ENCODE data around the gene MAD2L1. TPM values are rescaled to one million over a fixed set of nuclear protein-coding genes. Genes with fewer than 3 reads are reported as not detected.
A peak's percentile ranks its signal among the peaks of the same experiment; 100 is the strongest.
"Not testable (repeated sequence)": the region's sequence is repeated elsewhere in the genome, so short reads cannot be mapped to it uniquely, and the experiment has no call there.

MAD2L1 gene
- polyA plus RNA-seq, 3 donors = 40.8 to 62.0 (median 54.8) TPM

DNA sequence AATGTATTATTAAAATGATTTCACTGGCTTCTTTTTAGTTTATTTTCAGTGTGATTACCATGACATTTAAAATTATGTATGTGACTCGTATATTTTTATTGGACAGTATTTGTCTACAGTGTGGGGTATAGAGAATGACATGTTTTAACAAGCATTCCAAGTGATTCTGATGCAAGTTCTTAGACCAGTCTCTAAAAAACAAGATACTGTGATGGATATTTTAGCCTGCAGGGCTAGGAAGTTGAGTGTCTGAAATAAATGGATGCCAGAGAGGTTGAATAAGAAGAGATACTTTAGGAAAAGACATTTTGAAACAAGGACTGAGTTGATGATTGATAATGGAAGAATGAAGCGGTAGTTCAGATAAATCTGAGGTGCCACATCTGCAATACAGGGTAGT, 3.5 kb upstream of the MAD2L1 start:
- no peak for DNase-seq (ENCODE audit: extremely low read depth in 1 of 11, low read depth in 9 of 11, low spot score in 4 of 11)

DNA sequence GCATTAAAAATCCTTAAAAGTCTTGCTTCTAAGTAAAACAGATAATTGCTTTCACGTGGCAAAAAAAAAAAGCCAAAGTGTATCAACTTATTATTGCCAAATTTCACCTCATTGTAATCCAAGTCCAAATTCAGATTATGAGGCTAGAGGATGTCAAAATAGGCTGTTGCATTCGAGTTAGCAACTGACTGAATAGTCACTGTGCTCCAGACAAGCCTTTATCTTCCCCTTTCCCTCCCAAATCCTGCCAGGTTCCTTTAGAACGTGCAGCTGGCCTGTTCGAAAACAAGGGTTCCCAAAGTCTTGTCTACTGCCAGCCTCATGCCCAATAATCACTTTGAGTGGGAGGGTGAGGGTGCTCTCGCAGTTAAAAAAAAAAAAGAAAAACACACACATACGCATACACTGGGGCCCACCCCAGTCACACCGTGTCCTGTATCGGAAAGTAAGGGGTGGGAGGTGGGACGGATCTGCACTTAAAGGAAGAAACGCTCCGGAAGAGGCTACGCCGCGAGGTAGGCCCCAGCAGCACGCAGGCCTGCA, 603 bp downstream of the MAD2L1 start:
- peak in 1 of 11 donors; percentile 10 for DNase-seq (ENCODE audit: extremely low read depth in 1 of 11, low read depth in 9 of 11, low spot score in 4 of 11)

DNA sequence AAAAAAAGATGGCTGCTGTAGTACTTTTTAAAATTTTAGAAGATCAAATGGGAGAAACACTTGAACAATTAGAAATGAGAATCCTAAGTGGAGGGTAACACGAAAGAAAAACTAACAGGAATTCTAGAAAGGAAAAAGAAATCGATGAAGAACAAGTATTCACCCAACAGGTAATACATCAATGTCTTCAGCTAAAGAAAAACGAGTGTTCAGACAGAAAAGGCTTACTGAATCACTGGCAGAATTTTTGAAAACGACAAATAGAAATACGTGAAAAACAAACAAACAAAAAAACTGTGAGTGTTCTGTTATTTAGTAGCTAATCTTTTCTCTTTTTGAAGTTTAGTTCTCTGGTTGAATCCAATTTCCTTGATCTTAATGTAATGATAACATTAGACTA, 1.8 kb downstream of the MAD2L1 start:
- DNase-seq (ENCODE audit: extremely low read depth in 1 of 11, low read depth in 9 of 11, low spot score in 4 of 11) = no peak

- DNase-seq (ENCODE audit: extremely low read depth in 1 of 11, low read depth in 9 of 11, low spot score in 4 of 11) = not testable (repeated sequence)
These were observed 2.9 kb downstream of the MAD2L1 start for GRCh38 chr4:120063711-120064110.

GRCh38 chr4:120062663-120063195, 3.9 kb downstream of the MAD2L1 start:
- DNase-seq (ENCODE audit: extremely low read depth in 1 of 11, low read depth in 9 of 11, low spot score in 4 of 11) = no peak

GRCh38 chr4:120059036-120059435, 7.6 kb downstream of the MAD2L1 start:
- no peak for DNase-seq (ENCODE audit: extremely low read depth in 1 of 11, low read depth in 9 of 11, low spot score in 4 of 11)

DNA sequence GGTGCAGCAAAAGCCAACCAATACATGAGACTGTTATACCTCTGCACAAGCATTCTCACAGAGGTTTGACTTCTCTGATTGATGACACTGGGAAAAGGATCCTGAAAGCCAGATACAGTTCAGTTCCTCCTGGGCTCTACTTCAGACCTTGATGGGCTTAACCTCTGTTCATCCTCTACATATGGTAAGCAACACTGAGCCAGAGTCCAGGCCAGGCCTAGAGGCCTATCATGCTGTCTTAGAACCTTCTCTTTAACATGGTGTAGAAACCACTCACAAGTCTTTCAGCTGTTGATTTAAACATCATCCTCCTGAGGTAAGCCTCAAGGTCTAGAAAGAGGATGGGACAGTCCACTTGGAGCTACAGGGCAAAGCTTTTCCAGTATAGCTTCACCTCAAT, 9.2 kb downstream of the MAD2L1 start:
- no peak for DNase-seq (ENCODE audit: extremely low read depth in 1 of 11, low read depth in 9 of 11, low spot score in 4 of 11)

DNA sequence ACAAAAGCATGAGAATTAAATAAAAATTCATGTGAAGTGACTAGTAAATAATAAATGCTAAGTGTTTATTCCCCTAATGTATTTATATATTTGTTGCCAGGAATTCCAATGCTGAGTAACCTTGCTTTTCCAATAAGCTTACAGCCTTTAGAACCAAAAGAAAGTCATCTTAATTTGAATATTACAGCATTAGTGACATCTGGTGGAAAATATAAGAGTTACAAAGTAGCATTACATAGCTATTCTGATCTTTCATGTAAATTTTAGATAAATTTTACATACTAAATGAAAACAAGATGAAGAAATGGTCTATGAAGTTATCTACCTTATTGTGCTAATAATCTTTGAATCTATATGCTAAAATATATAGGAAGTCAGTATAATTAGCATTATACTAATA, 10.4 kb downstream of the MAD2L1 start:
- no peak for DNase-seq (ENCODE audit: extremely low read depth in 1 of 11, low read depth in 9 of 11, low spot score in 4 of 11)

DNA sequence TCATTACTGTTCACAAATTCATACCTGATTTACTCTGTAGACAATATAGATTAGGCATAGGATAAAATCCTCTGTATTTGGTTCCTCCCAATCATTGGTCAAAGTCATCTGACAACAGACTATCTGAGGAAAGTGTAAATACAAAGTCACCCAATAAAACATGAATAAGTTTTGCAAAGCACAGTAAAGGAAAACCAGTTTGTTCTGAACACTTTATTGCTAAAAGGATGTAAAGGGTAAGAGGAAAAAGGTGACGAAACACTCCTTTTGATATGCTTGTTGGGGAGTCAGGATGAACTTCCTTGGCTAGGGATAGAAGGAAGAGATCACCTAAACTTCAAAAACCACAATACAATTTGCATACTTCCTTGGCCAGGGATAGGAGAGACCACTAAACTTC, 10.9 kb downstream of the MAD2L1 start:
- DNase-seq (ENCODE audit: extremely low read depth in 1 of 11, low read depth in 9 of 11, low spot score in 4 of 11) = no peak

DNA sequence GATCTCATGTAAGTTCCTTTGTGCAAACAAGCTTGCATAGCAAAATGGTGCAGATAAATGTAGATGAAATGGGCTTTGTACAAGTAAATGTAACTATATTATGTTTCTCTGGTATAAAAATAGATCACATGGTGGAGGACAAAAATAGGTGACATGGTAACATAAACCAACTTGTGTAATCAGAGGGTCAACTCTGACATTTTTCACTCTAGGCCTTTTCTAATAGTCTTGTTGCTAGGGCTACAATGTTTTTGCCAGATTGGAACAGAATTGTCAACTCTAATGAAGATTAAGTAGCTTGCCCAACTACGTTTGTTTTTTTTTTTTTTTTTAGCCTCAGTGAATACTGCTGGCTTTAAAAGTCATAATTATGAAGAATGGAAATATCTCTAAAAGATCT, 11.5 kb downstream of the MAD2L1 start:
- no peak for DNase-seq (ENCODE audit: extremely low read depth in 1 of 11, low read depth in 9 of 11, low spot score in 4 of 11)

GRCh38 chr4:120053911-120054310, 12.7 kb downstream of the MAD2L1 start:
- DNase-seq (ENCODE audit: extremely low read depth in 1 of 11, low read depth in 9 of 11, low spot score in 4 of 11) = no peak

GRCh38 chr4:120052856-120053255, 13.8 kb downstream of the MAD2L1 start:
- DNase-seq (ENCODE audit: extremely low read depth in 1 of 11, low read depth in 9 of 11, low spot score in 4 of 11) = no peak

DNA sequence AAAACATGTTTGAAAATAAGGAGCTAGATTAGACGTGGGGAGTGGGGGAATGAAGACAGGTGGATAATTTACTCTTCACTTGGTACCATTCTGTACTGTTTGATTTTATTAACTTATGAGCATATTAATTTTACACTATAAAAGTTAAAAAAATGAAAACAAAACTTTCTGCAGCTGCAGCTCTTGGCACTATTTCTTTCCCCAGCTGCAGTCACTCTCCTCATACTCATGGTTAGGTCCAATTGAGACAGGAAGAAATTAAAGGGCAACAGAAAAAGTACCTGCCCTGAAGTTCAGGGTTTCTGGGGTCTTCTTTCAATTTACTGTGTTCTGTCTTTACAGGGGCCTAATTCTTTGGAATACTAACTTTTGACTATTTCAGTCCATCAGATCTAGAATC, 15.4 kb downstream of the MAD2L1 start:
- no peak for DNase-seq (ENCODE audit: extremely low read depth in 1 of 11, low read depth in 9 of 11, low spot score in 4 of 11)

GRCh38 chr4:120049732-120050494, 16.7 kb downstream of the MAD2L1 start:
- DNase-seq (ENCODE audit: extremely low read depth in 1 of 11, low read depth in 9 of 11, low spot score in 4 of 11) = peak; percentile 65 to 84 (median 79)

DNA sequence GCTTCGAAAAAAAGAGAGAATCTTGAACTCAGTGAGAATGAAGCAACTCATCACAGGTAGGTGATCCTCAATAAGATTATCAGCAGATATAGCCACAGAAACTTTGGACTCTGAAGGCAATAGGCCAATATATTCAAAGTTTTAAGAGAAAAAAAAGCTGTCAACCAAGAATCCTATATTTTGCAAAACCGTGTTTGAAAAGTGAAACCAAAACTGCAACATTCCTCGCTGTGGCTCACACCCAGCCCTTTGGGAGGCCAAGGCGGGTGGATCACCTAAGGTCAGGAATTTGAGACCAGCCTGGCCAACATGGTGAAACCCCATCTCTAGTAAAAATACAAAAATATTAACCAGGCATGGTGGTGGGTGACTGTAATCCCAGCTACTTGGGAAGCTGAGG, 22.8 kb downstream of the MAD2L1 start:
- no peak for DNase-seq (ENCODE audit: extremely low read depth in 1 of 11, low read depth in 9 of 11, low spot score in 4 of 11)

GRCh38 chr4:120037411-120037810, 29.2 kb downstream of the MAD2L1 start:
- DNase-seq (ENCODE audit: extremely low read depth in 1 of 11, low read depth in 9 of 11, low spot score in 4 of 11) = no peak

- no peak for DNase-seq (ENCODE audit: extremely low read depth in 1 of 11, low read depth in 9 of 11, low spot score in 4 of 11)
These were observed 31.7 kb downstream of the MAD2L1 start for GRCh38 chr4:120034913-120035312.

- DNase-seq (ENCODE audit: extremely low read depth in 1 of 11, low read depth in 9 of 11, low spot score in 4 of 11) = no peak
These were observed 39.8 kb downstream of the MAD2L1 start for GRCh38 chr4:120026853-120027252.

- no peak for DNase-seq (ENCODE audit: extremely low read depth in 1 of 11, low read depth in 9 of 11, low spot score in 4 of 11)
These were observed 41.1 kb downstream of the MAD2L1 start for GRCh38 chr4:120025516-120025915.

- DNase-seq (ENCODE audit: extremely low read depth in 1 of 11, low read depth in 9 of 11, low spot score in 4 of 11) = no peak
These were observed 47.9 kb downstream of the MAD2L1 start for GRCh38 chr4:120018786-120019185.
